GM21576 (cell line): ENCODE data around the gene PTPRA.
"Not testable (repeated sequence)": the region's sequence is repeated elsewhere in the genome, so short reads cannot be mapped to it uniquely, and the experiment has no call there.

Source experiments
- ATAC-seq: cut with Tn5 transposase; IDR thresholded peaks from one replicate; pipeline ENCODE4 v1.9.1; 2021; ENCODE audit warnings: mild to moderate bottlenecking, moderate library complexity; ENCODE audit not compliant: unreplicated experiment

Gene PTPRA

DNA sequence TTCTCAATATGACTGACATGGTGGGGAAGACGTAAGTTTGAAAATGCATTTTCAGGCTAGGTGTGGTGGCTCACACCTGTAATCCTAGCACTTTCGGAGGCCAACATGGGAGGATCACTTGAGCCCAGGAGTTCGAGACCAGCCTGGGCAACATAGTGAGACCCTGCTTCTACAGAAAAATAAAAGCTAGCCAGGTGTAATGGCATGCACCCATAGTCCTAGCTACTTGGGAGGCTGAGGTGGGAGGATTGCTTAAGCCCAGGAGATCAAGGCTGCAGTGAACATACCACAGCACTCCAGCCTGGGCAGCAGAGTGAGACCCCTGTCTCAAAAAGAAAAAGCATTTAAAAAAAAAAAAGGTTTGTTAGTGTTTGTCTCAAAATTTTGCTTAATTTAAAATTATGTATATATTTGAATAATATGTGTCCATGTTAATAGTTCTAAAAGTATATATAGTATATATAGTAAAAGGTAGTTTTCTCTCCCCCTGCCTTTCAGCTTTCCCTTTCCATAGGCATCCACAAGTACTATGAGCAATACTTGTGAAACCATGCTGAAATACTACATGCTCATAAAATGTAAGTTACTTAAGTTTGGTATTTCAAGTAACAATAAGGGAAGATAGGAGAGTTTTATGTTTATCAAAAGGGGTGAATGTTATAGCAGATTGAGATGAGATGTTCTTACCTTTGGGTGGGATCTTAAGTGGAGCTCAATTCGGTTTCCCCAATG is 15.1 kb downstream of the PTPRA start:
- no peak for ATAC-seq

GRCh38 chr20:2889209-2889608 is 15.9 kb downstream of the PTPRA start:
- no peak for ATAC-seq

GRCh38 chr20:2889797-2890196 is 16.5 kb downstream of the PTPRA start:
- no peak for ATAC-seq

DNA sequence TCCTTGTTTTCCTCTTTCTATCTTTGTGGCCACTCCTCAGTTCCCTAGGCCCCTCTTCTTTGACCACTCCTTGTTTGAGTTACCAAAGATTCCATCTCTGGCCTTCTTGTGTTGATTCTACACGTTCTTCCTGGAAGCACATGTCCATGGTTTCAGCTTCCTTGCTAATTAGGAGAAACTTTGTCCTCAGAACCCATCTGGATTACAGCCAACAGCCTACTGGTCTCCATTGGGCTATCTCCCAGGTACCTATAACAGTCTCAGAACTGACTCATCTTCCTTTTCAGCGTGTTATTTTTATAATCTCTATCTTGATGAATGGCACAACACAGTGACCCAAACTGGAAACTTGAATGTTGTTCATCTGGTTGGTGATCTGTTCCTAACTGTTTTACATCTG is 17.5 kb downstream of the PTPRA start:
- ATAC-seq = no peak

- no peak for ATAC-seq
Observed at GRCh38 chr20:2891343-2891742, 18.1 kb downstream of the PTPRA start.

GRCh38 chr20:2892376-2892775 is 19.1 kb downstream of the PTPRA start:
- ATAC-seq = no peak

DNA sequence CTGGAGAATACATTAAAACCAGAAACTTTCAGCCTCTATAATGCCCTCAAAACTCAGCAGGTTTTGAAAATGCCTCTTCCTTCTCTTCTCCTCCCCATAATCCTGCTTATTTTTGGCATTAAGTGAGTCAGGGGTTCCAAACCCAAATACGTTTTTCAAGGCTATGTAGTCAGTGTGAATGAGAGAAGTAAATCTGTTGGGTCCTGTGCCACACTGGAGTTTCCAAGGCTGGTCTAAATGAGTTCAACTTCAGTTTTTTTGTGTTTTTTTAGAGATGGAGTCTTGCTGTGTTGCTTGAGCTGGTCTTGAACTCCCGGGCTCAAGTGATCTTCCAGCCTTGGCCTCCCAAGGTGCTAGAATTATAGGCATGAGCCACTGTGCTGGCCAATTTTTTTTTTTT is 20.9 kb downstream of the PTPRA start:
- ATAC-seq = no peak

- ATAC-seq = not testable (repeated sequence)
Observed at GRCh38 chr20:2895154-2895553, 21.9 kb downstream of the PTPRA start.

DNA sequence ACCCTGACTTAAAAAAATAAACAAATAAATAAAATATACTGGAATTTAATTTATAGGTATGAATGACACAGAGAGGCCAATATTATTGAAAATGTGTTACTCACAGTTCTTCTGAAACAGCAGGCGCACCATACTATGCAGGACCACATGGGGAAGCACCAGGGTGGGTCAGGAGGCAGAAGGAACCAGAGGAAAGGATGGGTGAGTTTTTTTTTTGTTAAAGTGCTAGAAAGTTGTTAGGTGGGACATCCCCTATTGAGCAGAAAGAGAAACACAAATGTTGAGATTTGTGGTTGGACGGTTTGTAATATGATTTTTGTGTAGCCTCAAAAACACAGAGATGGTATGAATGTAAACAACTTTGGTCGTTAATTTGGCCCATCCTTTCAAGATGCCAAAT is 26.0 kb downstream of the PTPRA start:
- peak; percentile 71 for ATAC-seq

DNA sequence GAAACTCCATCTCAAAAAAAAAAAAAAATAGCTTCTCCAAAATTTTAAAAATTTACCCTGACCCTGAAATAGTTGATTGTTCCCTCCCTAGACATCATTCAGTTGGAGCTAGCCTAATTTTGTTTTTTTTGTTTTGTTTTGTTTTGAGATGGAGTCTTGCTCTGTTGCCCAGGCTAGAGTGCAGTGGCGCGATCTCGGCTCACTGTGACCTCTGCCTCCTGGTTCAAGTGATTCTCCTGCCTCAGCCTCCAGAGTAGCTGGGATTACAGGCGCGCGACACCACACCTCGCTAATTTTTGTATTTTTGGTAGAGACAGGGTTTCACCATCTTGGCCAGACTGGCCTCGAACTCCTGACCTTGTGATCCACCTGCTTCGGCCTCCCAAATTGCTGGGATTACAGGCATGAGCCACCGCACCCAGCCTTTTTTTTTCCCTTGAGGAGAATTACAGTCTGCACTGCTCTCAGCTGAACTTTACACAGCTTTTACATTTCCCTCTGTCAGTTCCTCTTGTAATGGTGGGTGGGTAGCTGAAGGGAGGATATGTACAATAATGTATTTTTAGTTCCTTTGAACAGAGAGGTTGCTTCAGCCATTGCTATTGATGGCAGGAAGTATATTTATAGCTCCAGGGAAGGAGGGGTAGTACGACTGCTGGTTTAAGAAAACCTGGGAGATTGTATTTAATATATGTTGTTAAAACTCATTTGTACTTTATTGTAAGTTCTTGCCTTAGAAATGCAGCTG is 27.7 kb downstream of the PTPRA start:
- no peak for ATAC-seq

DNA sequence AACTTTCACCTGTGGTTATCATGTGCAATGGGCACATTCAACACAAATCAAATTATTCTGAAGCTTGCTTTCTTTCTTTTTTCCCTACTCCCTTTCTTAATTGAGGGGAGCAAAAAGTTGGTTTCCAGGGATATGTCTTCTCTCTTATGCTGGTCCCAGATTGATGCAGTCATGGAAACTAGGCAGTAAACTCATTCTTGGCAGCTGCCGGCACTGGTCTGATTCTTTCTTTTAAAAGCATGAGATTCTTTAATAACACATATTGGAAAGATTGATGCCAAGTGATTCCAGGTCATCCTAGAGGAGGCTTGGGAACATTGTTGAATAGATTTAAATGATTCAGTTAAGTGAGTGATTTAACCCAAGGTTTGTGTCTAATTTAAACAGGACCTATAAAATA is 29.0 kb downstream of the PTPRA start:
- ATAC-seq = no peak

DNA sequence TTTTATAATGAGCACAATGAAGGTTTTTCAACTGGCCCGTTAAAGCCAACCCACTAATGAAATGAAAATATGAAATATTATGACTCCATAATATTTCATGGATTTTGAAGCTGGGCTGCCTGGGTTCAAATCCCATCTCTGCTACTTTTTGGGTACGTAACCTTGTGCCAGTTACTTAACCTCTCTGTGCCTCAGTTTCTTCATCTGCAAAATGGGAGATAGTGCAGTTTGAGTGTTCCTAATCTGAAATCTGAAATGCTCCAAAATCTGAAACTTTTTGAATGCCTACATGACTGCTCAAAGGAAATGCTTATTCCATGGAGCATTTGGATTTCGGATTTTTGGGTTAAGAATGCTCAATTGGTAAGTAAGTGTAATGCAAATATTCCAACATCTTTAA is 29.5 kb downstream of the PTPRA start:
- no peak for ATAC-seq

- no peak for ATAC-seq
Observed at GRCh38 chr20:2903686-2904085, 30.4 kb downstream of the PTPRA start.

GRCh38 chr20:2907519-2907918 is 34.2 kb downstream of the PTPRA start:
- no peak for ATAC-seq

DNA sequence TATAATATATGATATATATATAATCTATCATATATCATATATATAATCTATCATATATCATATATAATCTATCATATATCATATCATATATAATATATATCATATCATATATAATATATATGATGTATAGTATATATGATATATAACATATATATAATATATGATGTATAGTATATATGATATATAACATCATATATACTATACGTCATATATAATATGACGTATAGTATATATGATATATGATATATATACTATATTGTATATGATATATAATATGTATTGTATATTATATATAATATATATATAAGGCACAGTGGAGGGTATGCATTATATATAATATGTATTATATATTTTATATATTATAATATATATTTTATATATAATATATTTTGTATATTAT is 36.7 kb downstream of the PTPRA start:
- ATAC-seq = no peak

GRCh38 chr20:2911200-2911599 is 37.9 kb downstream of the PTPRA start:
- ATAC-seq = no peak

GRCh38 chr20:2914160-2914559 is 40.9 kb downstream of the PTPRA start:
- ATAC-seq = no peak

DNA sequence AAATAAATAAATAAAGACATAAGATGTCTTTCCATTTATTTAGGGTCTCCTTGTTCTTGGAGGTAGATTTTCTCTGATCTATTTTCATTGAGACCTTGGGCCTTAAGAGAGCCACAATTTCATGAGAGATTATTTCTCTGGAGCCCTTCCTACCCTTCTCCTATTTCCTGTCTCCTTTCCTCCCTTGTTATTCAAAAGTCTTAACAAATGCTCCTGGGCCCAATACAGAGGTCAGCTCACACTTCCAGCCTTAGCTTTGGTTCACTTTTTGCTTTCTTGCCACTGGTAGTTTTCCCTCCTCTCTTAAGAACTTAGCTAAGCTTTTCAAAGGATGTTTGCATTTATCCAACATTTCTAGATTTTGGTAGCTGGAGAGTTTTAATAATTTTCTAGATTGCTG is 44.0 kb downstream of the PTPRA start:
- no peak for ATAC-seq

GRCh38 chr20:2918096-2919049 is 45.1 kb downstream of the PTPRA start:
- ATAC-seq = no peak

GRCh38 chr20:2919518-2920245 is 46.4 kb downstream of the PTPRA start:
- no peak for ATAC-seq

GRCh38 chr20:2920473-2920872 is 47.2 kb downstream of the PTPRA start:
- no peak for ATAC-seq
